Keratinocyte (primary cell): Measurements from ENCODE around the gene LUM. TPM values are rescaled to one million over a fixed set of nuclear protein-coding genes. Genes with fewer than 3 reads are reported as not detected.

Experiments
- DNase-seq: peaks from one replicate; pipeline ENCODE4 v3.0.0-alpha.2; 2011; ENCODE audit warnings: low read depth, missing footprints, low spot score
- FAIRE-seq: peaks from 2 replicates; lab custom pipeline; 2011; peaks lifted over from hg19 to GRCh38; lab: Jason Lieb, UNC
- H2AFZ ChIP-seq: 2 replicates; pipeline ENCODE4 v1.6.0; 2012; ENCODE audit warnings: low read length, control low read depth, inconsistent platforms; ENCODE audit not compliant: control insufficient read depth
- H3K27ac ChIP-seq: 2 replicates; pipeline ENCODE4 v1.5.1; 2011; ENCODE audit warnings: low read length; ENCODE audit not compliant: control insufficient read depth, insufficient read depth
- H3K27me3 ChIP-seq: 3 replicates; pipeline ENCODE4 v1.6.0; 2011; ENCODE audit warnings: low read length; ENCODE audit not compliant: control insufficient read depth, insufficient read depth; ENCODE audit errors: extremely low read depth
- H3K36me3 ChIP-seq, 2 experiments: 2 replicates in 1 of 2; 3 replicates in 1 of 2; pipeline ENCODE4 v1.5.1; 2011; ENCODE audit warnings: low read length in 2 of 2, mild to moderate bottlenecking in 1 of 2; ENCODE audit not compliant: control insufficient read depth in 2 of 2, insufficient read depth in 2 of 2; ENCODE audit errors: extremely low read depth in 1 of 2
- H3K4me1 ChIP-seq: 3 replicates; pipeline ENCODE4 v1.5.1; 2011; ENCODE audit warnings: low read length; ENCODE audit not compliant: control insufficient read depth, insufficient read depth; ENCODE audit errors: extremely low read depth
- H3K4me2 ChIP-seq: 3 replicates; pipeline ENCODE4 v1.6.0; 2011; ENCODE audit warnings: low read depth, low read length; ENCODE audit not compliant: control insufficient read depth, insufficient read depth; ENCODE audit errors: extremely low read depth
- H3K4me3 ChIP-seq, 3 experiments: fragments of 200-600 bp in 1 of 3; sonication (generic) in 1 of 3; 2 replicates in 2 of 3; 3 replicates in 1 of 3; pipeline ENCODE4 v1.5.1; 2011 to 2016; ENCODE audit warnings: low read length in 3 of 3, mild to moderate bottlenecking in 3 of 3, control low read depth in 2 of 3, inconsistent platforms in 1 of 3, low read depth in 1 of 3, mixed read lengths in 1 of 3, mixed run types in 1 of 3, moderate library complexity in 1 of 3; ENCODE audit not compliant: control insufficient read depth in 2 of 3, insufficient read depth in 2 of 3; ENCODE audit errors: extremely low read depth in 1 of 3
- H3K79me2 ChIP-seq: 2 replicates; pipeline ENCODE4 v1.6.0; 2012; ENCODE audit warnings: low read length; ENCODE audit not compliant: control insufficient read depth, insufficient read depth
- H3K9ac ChIP-seq: 3 replicates; pipeline ENCODE4 v1.6.0; 2011; ENCODE audit warnings: low read length; ENCODE audit not compliant: control insufficient read depth, insufficient read depth; ENCODE audit errors: extremely low read depth
- H3K9me1 ChIP-seq: 3 replicates; pipeline ENCODE4 v1.6.0; 2011; ENCODE audit warnings: low read length; ENCODE audit not compliant: control insufficient read depth, insufficient read depth; ENCODE audit errors: extremely low read depth
- H3K9me3 ChIP-seq: 2 replicates; pipeline ENCODE4 v1.5.1; 2012; ENCODE audit warnings: low read depth, low read length; ENCODE audit not compliant: control insufficient read depth
- H4K20me1 ChIP-seq: 3 replicates; pipeline ENCODE4 v1.6.0; 2011; ENCODE audit warnings: low read length; ENCODE audit not compliant: control insufficient read depth, insufficient read depth; ENCODE audit errors: extremely low read depth
- EZH2 ChIP-seq: IDR thresholded peaks from one replicate; pipeline ENCODE4 v1.6.1; 2012; ENCODE audit warnings: inconsistent platforms, mild to moderate bottlenecking, low read length, moderate library complexity
- dilution Hi-C: fragments of 300-500 bp; cut with MboI; formaldehyde crosslinking; loops from one replicate; pipeline ENCODE4 v1.7.0; 2020; ENCODE audit warnings: low sequenced_read_pairs; ENCODE audit not compliant: extremely low pct_ligation_motif_present
- polyA plus RNA-seq, 5 experiments: library from polyadenylated mRNA; depleted of rRNA in 3 of 5; stranded (reverse) in 3 of 5; stranded (forward) in 1 of 5; unstranded in 1 of 5; fragments of >200 nt; gene quantifications; 1 replicate in 1 of 5; 2 replicates in 3 of 5; 3 replicates in 1 of 5; pipeline versions ENCODE4 v1.2.1 to v1.2.3, GENCODE V29; 2011 to 2012; ENCODE audit warnings: missing spikeins in 2 of 5, low read depth in 1 of 5, low replicate concordance in 1 of 5
- TF ChIP-seq, protein P1 (sequence below), 3 experiments: IDR thresholded peaks in 1 of 3; conservative IDR thresholded peaks in 1 of 3; optimal IDR thresholded peaks in 1 of 3; 2 replicates in 2 of 3; 3 replicates in 1 of 3; pipeline versions ENCODE3 to v1.5.1; 2011; ENCODE audit warnings: low read length in 3 of 3, mild to moderate bottlenecking in 3 of 3, moderate library complexity in 2 of 3, control low read depth in 1 of 3, inconsistent platforms in 1 of 3; ENCODE audit not compliant: insufficient read depth in 2 of 3; ENCODE audit errors: extremely low read depth in 1 of 3

Gene LUM
- polyA plus RNA-seq, 1 donor (not counting 4 experiments of a cell fraction or from before 2014, with no cell fraction given): 0.37 TPM

DNA sequence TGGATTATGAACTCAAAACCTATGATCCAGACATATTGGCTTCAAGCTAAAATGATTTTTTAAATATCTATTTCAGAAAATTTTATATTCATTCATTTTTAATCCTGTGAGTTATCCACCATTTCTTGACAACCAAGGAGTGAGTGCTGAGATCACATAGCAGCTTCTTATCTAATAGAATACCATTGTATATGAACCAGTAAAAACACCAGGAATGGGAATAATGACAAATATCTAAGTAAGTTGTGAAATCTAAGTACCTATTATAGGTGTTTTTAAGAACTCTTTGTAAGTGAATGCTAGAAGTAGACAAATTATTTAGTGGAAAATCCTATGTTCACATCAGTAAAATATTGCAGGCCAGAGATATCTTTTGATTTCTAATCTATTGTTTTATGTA lies 8.2 kb downstream of the LUM start:
- Histone ChIP-seq H3K4me3 (no peak overlapping the region), H3K4me2 (no peak overlapping the region), H3K79me2 (no peaks in the 10 kb centered on the region), H3K9me1 (no peaks in the 10 kb centered on the region), H3K36me3 (no peaks in the 10 kb centered on the region), H3K4me1 (peaks cover 6% of the 10 kb centered on the region), H3K9me3 (no peaks in the 10 kb centered on the region), H4K20me1 (no peaks in the 10 kb centered on the region), H3K27me3 (no peaks in the 10 kb centered on the region), H3K27ac (no peak overlapping the region), H2AFZ (no peak overlapping the region), H3K9ac (no peak overlapping the region)
- FAIRE-seq (no peak), DNase-seq (no peak)
- dilution Hi-C loops: no loop called here
- TF ChIP-seq EZH2: no peak
- TF ChIP-seq, protein P1, sequence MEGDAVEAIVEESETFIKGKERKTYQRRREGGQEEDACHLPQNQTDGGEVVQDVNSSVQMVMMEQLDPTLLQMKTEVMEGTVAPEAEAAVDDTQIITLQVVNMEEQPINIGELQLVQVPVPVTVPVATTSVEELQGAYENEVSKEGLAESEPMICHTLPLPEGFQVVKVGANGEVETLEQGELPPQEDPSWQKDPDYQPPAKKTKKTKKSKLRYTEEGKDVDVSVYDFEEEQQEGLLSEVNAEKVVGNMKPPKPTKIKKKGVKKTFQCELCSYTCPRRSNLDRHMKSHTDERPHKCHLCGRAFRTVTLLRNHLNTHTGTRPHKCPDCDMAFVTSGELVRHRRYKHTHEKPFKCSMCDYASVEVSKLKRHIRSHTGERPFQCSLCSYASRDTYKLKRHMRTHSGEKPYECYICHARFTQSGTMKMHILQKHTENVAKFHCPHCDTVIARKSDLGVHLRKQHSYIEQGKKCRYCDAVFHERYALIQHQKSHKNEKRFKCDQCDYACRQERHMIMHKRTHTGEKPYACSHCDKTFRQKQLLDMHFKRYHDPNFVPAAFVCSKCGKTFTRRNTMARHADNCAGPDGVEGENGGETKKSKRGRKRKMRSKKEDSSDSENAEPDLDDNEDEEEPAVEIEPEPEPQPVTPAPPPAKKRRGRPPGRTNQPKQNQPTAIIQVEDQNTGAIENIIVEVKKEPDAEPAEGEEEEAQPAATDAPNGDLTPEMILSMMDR (optimal IDR thresholded peaks at IDR 0.05 in 1 of 3, IDR thresholded peaks at IDR 0.05 in 1 of 3, conservative IDR thresholded peaks at IDR 0.05 in 1 of 3; ENCODE audit: extremely low read depth in 1 of 3, insufficient read depth in 2 of 3, low read length in 3 of 3): no peak

DNA sequence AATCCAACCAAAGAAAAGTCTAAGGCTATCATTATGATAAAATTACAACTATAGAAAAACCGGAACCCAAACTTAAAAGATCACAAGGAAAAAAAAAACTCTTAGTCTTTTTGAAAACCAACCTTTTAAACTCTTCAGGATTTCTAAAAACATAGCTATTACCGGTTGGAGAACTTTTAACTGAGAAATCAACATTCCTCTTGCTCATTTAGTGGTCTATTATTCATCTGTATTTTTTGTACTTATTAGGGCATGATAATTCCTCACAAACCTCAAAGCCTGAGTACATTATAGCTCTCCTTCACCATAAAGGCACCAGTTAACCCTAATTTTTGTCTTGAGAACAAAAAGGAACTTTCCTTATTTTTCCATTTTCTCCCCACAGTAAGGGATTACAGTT lies 10.4 kb downstream of the LUM start:
- no peaks in the 10 kb centered on the region for H3K9me1 ChIP-seq
- TF ChIP-seq EZH2: no peak
- TF ChIP-seq, protein P1 (optimal IDR thresholded peaks at IDR 0.05 in 1 of 3, IDR thresholded peaks at IDR 0.05 in 1 of 3, conservative IDR thresholded peaks at IDR 0.05 in 1 of 3; ENCODE audit: extremely low read depth in 1 of 3, insufficient read depth in 2 of 3, low read length in 3 of 3): no peak
- H3K27me3 ChIP-seq: no peaks in the 10 kb centered on the region
- no peaks in the 10 kb centered on the region for H3K79me2 ChIP-seq
- H2AFZ ChIP-seq: no peak overlapping the region
- no peak for FAIRE-seq
- dilution Hi-C loops: no loop called here
- H4K20me1 ChIP-seq: no peaks in the 10 kb centered on the region
- no peak overlapping the region for H3K27ac ChIP-seq
- no peaks in the 10 kb centered on the region for H3K36me3 ChIP-seq
- no peak for DNase-seq
- no peak overlapping the region for H3K4me3 ChIP-seq
- no peaks in the 10 kb centered on the region for H3K9me3 ChIP-seq
- no peak overlapping the region for H3K9ac ChIP-seq
- H3K4me1 ChIP-seq: peaks cover 6% of the 10 kb centered on the region
- no peak overlapping the region for H3K4me2 ChIP-seq
